BJ (cell line): ENCODE measurements around the gene RHBDF2. TPM values are rescaled to one million over a fixed set of nuclear protein-coding genes. Genes with fewer than 3 reads are reported as not detected.

ENCODE experiments used
- CTCF ChIA-PET: fragments of 350-600 bp; formaldehyde crosslinking; extraction: SDS; loops from one replicate; lab custom pipeline; 2021; ENCODE audit warnings: antibody characterized with exemption, inconsistent platforms; lab: Yijun Ruan, JAX
- POLR2A ChIA-PET: fragments of 300-600 bp; sonication (Branson Sonifier 250); formaldehyde crosslinking; extraction: SDS; loops from one replicate; lab custom pipeline; 2021; ENCODE audit warnings: antibody characterized with exemption; lab: Charles Lee
- DNase-seq: peaks from one replicate; pipeline ENCODE4 v3.0.0-alpha.2; 2011; ENCODE audit warnings: low read depth
- H3K27me3 ChIP-seq: 2 replicates; pipeline ENCODE4 v1.6.0; 2011; ENCODE audit warnings: low read length; ENCODE audit not compliant: control insufficient read depth, insufficient read depth
- H3K36me3 ChIP-seq: 2 replicates; pipeline ENCODE4 v1.5.1; 2011; ENCODE audit warnings: low read length; ENCODE audit not compliant: control insufficient read depth, insufficient read depth
- H3K4me3 ChIP-seq: 2 replicates; pipeline ENCODE4 v1.5.1; 2011; ENCODE audit warnings: low read depth, mild to moderate bottlenecking, control low read depth, low read length
- CTCF ChIP-seq: IDR thresholded peaks from 2 replicates; pipeline ENCODE4 v1.5.1; 2011; ENCODE audit warnings: low read depth, mild to moderate bottlenecking, control low read depth, inconsistent platforms, low read length, moderate library complexity; ENCODE audit not compliant: insufficient read depth
- polyA plus RNA-seq: library from polyadenylated mRNA; depleted of rRNA; stranded (reverse); fragments of >200 nt; gene quantifications from 2 replicates; pipeline ENCODE4 v1.2.3, GENCODE V29; 2011

The RHBDF2 gene
- polyA plus RNA-seq, 1 experiment = 8.9 TPM

GRCh38 chr17:76530811-76531485 lies 29.7 kb upstream of the RHBDF2 start:
- TF ChIP-seq CTCF = no peak
- Histone ChIP-seq H3K27me3 (no peaks in the 10 kb centered on the region), H3K4me3 (no peak overlapping the region), H3K36me3 (no peaks in the 10 kb centered on the region)
- DNase-seq = no peak
- ChIA-PET CTCF (interaction anchor here (0.6 to 4.2 kb wide), 6 partner anchors 8 to 180 kb away, joined by 3 to 19 read pairs (median 4); partner anchors contain the start of gene MXRA7), POLR2A (no interaction called here)

GRCh38 chr17:76530095-76530723 lies 29.0 kb upstream of the RHBDF2 start:
- no peak for TF ChIP-seq CTCF
- CTCF ChIA-PET = interaction anchor here (0.6 to 4.2 kb wide), 11 partner anchors 9 to 181 kb away, joined by 3 to 19 read pairs (median 4); partner anchors contain the start of gene MXRA7
- POLR2A ChIA-PET = no interaction called here
- H3K27me3 ChIP-seq = no peaks in the 10 kb centered on the region
- no peaks in the 10 kb centered on the region for H3K36me3 ChIP-seq
- DNase-seq = no peak
- no peak overlapping the region for H3K4me3 ChIP-seq

- TF ChIP-seq CTCF = no peak
- ChIA-PET POLR2A (interaction anchor here (0.7 to 0.8 kb wide), 2 partner anchors 136 to 675 kb away, joined by 3 to 13 read pairs; no protein-coding TSS in a partner anchor), CTCF (interaction anchor here (0.8 to 4.2 kb wide), 15 partner anchors 9 to 187 kb away, joined by 3 to 24 read pairs (median 4); partner anchors contain the start of genes MXRA7 and ST6GALNAC2)
- Histone ChIP-seq H3K36me3 (no peaks in the 10 kb centered on the region), H3K27me3 (no peaks in the 10 kb centered on the region), H3K4me3 (no peak overlapping the region)
- peak; percentile 86 for DNase-seq
Observed at GRCh38 chr17:76529224-76530094, 28.2 kb upstream of the RHBDF2 start.

- no peak overlapping the region for H3K4me3 ChIP-seq
- H3K36me3 ChIP-seq = no peaks in the 10 kb centered on the region
- peak; percentile 30; the same call in 1 of the 2 replicates for TF ChIP-seq CTCF
- POLR2A ChIA-PET = interaction anchor here (0.7 to 0.8 kb wide), 2 partner anchors 136 to 674 kb away, joined by 3 to 13 read pairs; no protein-coding TSS in a partner anchor
- DNase-seq = no peak
- H3K27me3 ChIP-seq = no peaks in the 10 kb centered on the region
- CTCF ChIA-PET = interaction anchor here (0.9 to 4.2 kb wide), 16 partner anchors 8 to 188 kb away, joined by 3 to 24 read pairs (median 4); partner anchors contain the start of genes CYGB and ST6GALNAC2
Observed at GRCh38 chr17:76528528-76529223, 27.5 kb upstream of the RHBDF2 start.
